ENCODE results near the gene REG4. TPM values are rescaled to one million over a fixed set of nuclear protein-coding genes. Genes with fewer than 3 reads are reported as not detected.

The REG4 gene
- total and polyA plus RNA-seq, 10 of the 15 experiments (the other 5 are each of a cell fraction or from before 2014, with no cell fraction given), result not detected

DNA sequence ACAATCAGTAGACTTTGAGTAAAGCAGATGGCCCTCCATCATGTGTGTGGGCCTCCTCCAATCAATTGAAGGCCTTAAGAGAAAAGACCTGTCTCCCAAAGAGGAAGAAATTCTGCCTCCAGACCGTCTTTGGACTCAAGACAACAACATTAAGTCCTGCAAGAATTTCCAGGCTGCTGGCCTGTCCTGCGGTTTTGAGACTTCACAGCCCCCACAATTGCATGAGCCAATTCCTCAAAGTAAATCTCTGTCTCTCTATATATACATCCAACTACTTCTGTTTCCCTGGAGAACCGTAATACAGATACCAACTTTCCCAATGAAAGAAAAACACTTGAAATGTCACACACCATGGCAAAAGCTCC lies 16.4 kb downstream of the REG4 start:
- no peak overlapping the region for H3K27ac ChIP-seq (ENCODE audit: control insufficient read depth, insufficient read depth)
- DNase-seq (ENCODE audit: low read depth, low spot score) (no peak), ATAC-seq (no peak), FAIRE-seq (no peak)
- in situ Hi-C loops (cut with MboI) (no loop called here), intact Hi-C loops (cut with micrococcal nuclease; ENCODE audit: unreplicated experiment) (no loop called here)
- ChIA-PET POLR2A (no interaction called here), CTCF (interaction anchor here (0.6 to 2.1 kb wide), 3 partner anchors 14 to 75 kb away, joined by 3 to 9 read pairs (median 3); no protein-coding TSS in a partner anchor), RAD21 (ENCODE audit: unreplicated experiment) (no interaction called here), SMC1A (ENCODE audit: uncharacterized antibody, unreplicated experiment) (no interaction called here)
- H3K4me2 ChIP-seq (ENCODE audit: control insufficient read depth, insufficient read depth), result no peak overlapping the region
- no peak overlapping the region for H3K4me3 ChIP-seq
- peaks cover 0 to 3% of the 10 kb centered on the region in 2 experiments; a peak in 2 of 4 replicates for H3K27me3 ChIP-seq (replicated peaks in 1 of 2; ENCODE audit: control insufficient read depth in 2 of 2, insufficient read depth in 2 of 2, low read length in 1 of 2)
- H3K36me3 ChIP-seq (ENCODE audit: control insufficient read depth in 2 of 2, insufficient read depth in 2 of 2, low read length in 1 of 2), result no peaks in the 10 kb centered on the region
- BruUV-seq (replicated peaks), result no TSS peak
- no peaks in the 10 kb centered on the region for H3K4me1 ChIP-seq (ENCODE audit: control insufficient read depth, insufficient read depth, low read length)
- TF ChIP-seq, protein P1, sequence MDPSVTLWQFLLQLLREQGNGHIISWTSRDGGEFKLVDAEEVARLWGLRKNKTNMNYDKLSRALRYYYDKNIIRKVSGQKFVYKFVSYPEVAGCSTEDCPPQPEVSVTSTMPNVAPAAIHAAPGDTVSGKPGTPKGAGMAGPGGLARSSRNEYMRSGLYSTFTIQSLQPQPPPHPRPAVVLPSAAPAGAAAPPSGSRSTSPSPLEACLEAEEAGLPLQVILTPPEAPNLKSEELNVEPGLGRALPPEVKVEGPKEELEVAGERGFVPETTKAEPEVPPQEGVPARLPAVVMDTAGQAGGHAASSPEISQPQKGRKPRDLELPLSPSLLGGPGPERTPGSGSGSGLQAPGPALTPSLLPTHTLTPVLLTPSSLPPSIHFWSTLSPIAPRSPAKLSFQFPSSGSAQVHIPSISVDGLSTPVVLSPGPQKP (IDR thresholded peaks at IDR 0.05; ENCODE audit: low read depth, low read length), result no peak
- TF ChIP-seq, protein P2, sequence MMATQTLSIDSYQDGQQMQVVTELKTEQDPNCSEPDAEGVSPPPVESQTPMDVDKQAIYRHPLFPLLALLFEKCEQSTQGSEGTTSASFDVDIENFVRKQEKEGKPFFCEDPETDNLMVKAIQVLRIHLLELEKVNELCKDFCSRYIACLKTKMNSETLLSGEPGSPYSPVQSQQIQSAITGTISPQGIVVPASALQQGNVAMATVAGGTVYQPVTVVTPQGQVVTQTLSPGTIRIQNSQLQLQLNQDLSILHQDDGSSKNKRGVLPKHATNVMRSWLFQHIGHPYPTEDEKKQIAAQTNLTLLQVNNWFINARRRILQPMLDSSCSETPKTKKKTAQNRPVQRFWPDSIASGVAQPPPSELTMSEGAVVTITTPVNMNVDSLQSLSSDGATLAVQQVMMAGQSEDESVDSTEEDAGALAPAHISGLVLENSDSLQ (IDR thresholded peaks at IDR 0.05), result no peak
- H4K20me1 ChIP-seq (ENCODE audit: control insufficient read depth, insufficient read depth), result 0 out of 2 replicates have a peak, but pooled peaks cover 3% of the 10 kb centered on the region
- no peak overlapping the region for H2AFZ ChIP-seq (ENCODE audit: control insufficient read depth, low read depth, low read length)
- no peaks in the 10 kb centered on the region for H3K9me3 ChIP-seq (replicated peaks; ENCODE audit: control insufficient read depth, insufficient read depth, low read length)
- H3K9ac ChIP-seq (ENCODE audit: control insufficient read depth, insufficient read depth, low read length), result no peak overlapping the region
- no peaks in the 10 kb centered on the region for H3K79me2 ChIP-seq (ENCODE audit: control insufficient read depth, insufficient read depth, low read length)
- WGBS (ENCODE audit: insufficient coverage, insufficient replicate concordance, low lambda C conversion rate, missing lambda C conversion rate), result 18% methylated on average over 3 of the region's 3 CpGs

DNA sequence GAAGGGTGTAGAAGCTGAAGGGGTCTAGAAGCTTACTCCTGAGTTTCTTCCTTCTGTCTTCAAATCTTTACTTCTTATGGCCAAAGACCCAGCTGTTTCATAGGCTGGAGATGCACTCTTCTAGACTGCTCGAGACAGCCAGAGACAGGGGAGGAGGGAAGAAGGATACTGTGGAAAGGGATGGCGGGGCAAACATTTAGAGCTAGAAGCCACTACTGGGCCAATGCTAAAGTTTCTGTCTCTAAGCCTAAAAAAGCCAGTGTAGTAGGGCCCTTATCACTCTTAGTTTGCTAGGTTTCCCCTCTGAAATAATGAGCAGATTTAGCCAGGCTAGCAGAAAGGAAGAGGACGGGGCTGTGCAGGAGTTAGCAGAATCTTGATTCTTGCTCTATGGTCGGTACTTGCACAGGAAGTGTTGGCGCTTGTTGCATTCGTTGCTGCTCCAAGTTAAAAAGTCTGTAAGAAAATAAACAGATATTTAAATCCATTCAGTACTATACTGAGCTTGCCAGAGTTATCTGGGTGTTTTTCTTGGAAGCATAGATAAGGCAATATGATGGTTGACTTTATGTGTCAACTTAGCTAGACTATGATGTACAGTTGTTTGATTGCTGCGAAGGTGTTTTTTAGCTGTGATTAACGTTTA lies 16.9 kb downstream of the REG4 start:
- Histone ChIP-seq H3K4me3 (no peak overlapping the region), H2AFZ (ENCODE audit: control insufficient read depth, low read depth, low read length) (no peak overlapping the region), H4K20me1 (ENCODE audit: control insufficient read depth, insufficient read depth) (0 out of 2 replicates have a peak, but pooled peaks cover 3% of the 10 kb centered on the region), H3K79me2 (ENCODE audit: control insufficient read depth, insufficient read depth, low read length) (no peaks in the 10 kb centered on the region), H3K4me2 (ENCODE audit: control insufficient read depth, insufficient read depth) (no peak overlapping the region), H3K27ac (ENCODE audit: control insufficient read depth, insufficient read depth) (no peak overlapping the region), H3K27me3 (replicated peaks in 1 of 2; ENCODE audit: control insufficient read depth in 2 of 2, insufficient read depth in 2 of 2, low read length in 1 of 2) (peaks cover 0 to 3% of the 10 kb centered on the region in 2 experiments; a peak in 2 of 4 replicates), H3K9me3 (replicated peaks; ENCODE audit: control insufficient read depth, insufficient read depth, low read length) (no peaks in the 10 kb centered on the region), H3K4me1 (ENCODE audit: control insufficient read depth, insufficient read depth, low read length) (no peaks in the 10 kb centered on the region), H3K9ac (ENCODE audit: control insufficient read depth, insufficient read depth, low read length) (no peak overlapping the region), H3K36me3 (ENCODE audit: control insufficient read depth in 2 of 2, insufficient read depth in 2 of 2, low read length in 1 of 2) (no peaks in the 10 kb centered on the region)
- CTCF ChIA-PET, result interaction anchor here (1.5 to 2.1 kb wide), 2 partner anchors 15 to 49 kb away, joined by 3 to 9 read pairs; no protein-coding TSS in a partner anchor
- DNase-seq (ENCODE audit: low read depth, low spot score), result no peak
- intact Hi-C loops (cut with micrococcal nuclease; ENCODE audit: unreplicated experiment) (no loop called here), in situ Hi-C loops (cut with MboI) (no loop called here)
- BruUV-seq (replicated peaks), result no TSS peak
- WGBS (ENCODE audit: insufficient coverage, insufficient replicate concordance, low lambda C conversion rate, missing lambda C conversion rate), result 38% methylated on average over 8 of the region's 8 CpGs
- FAIRE-seq, result no peak
- POLR2A ChIA-PET, result interaction anchor here (0.5 kb wide), 1 partner anchor 104 kb away, joined by 6 read pairs; no protein-coding TSS in a partner anchor
- RAD21 ChIA-PET (ENCODE audit: unreplicated experiment), result no interaction called here
- SMC1A ChIA-PET (ENCODE audit: uncharacterized antibody, unreplicated experiment), result interaction anchor here (0.6 kb wide), 1 partner anchor 43 kb away, joined by 3 read pairs; no protein-coding TSS in a partner anchor
- no peak for ATAC-seq
- TF ChIP-seq JUND (IDR thresholded peaks at IDR 0.05; ENCODE audit: low read depth, low read length) (no peak), SREBF1 (IDR thresholded peaks at IDR 0.05; ENCODE audit: low read length) (no peak), STAT1 (conservative IDR thresholded peaks at IDR 0.05) (no peak), ZNF384 (IDR thresholded peaks at IDR 0.05; ENCODE audit: borderline replicate concordance, low read depth, low read length) (no peak), ETV6 (conservative IDR thresholded peaks at IDR 0.05 in 1 of 2, IDR thresholded peaks at IDR 0.05 in 1 of 2; ENCODE audit: borderline replicate concordance in 1 of 2, low read depth in 1 of 2) (no peak)
- TF ChIP-seq, protein P3, sequence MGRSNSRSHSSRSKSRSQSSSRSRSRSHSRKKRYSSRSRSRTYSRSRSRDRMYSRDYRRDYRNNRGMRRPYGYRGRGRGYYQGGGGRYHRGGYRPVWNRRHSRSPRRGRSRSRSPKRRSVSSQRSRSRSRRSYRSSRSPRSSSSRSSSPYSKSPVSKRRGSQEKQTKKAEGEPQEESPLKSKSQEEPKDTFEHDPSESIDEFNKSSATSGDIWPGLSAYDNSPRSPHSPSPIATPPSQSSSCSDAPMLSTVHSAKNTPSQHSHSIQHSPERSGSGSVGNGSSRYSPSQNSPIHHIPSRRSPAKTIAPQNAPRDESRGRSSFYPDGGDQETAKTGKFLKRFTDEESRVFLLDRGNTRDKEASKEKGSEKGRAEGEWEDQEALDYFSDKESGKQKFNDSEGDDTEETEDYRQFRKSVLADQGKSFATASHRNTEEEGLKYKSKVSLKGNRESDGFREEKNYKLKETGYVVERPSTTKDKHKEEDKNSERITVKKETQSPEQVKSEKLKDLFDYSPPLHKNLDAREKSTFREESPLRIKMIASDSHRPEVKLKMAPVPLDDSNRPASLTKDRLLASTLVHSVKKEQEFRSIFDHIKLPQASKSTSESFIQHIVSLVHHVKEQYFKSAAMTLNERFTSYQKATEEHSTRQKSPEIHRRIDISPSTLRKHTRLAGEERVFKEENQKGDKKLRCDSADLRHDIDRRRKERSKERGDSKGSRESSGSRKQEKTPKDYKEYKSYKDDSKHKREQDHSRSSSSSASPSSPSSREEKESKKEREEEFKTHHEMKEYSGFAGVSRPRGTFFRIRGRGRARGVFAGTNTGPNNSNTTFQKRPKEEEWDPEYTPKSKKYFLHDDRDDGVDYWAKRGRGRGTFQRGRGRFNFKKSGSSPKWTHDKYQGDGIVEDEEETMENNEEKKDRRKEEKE (IDR thresholded peaks at IDR 0.05), result no peak

All from GM12878 (cell line).